CD4-positive, alpha-beta memory T cell (primary cell): Measurements from ENCODE around the gene CDK5RAP2. TPM values are rescaled to one million over a fixed set of nuclear protein-coding genes. Genes with fewer than 3 reads are reported as not detected.

ENCODE experiments used
- CTCF ChIA-PET: fragments of 350-600 bp; sonication (Branson Sonifier 250); formaldehyde crosslinking; loops from one replicate; lab custom pipeline; 2021; ENCODE audit warnings: inconsistent platforms; ENCODE audit not compliant: partially characterized antibody; lab: Charles Lee
- POLR2A ChIA-PET: fragments of 350-600 bp; sonication (Branson Sonifier 250); formaldehyde crosslinking; loops from one replicate; lab custom pipeline; 2021; ENCODE audit not compliant: partially characterized antibody; lab: Charles Lee
- DNase-seq, 5 donors: peaks; one replicate each; pipeline versions ENCODE4 v3.0.0 to v3.0.0-alpha.2; 2020 to 2022; ENCODE audit warnings: mixed read lengths in 1 of 5
- H3K27ac ChIP-seq: one replicate; pipeline ENCODE4 v1.7.0; 2013; ENCODE audit warnings: low read depth, low read length
- H3K27me3 ChIP-seq: 2 replicates; pipeline ENCODE4 v1.7.0; 2013; ENCODE audit warnings: mild to moderate bottlenecking, low read length, moderate library complexity; ENCODE audit not compliant: insufficient read depth
- H3K36me3 ChIP-seq: 2 replicates; pipeline ENCODE4 v1.7.0; 2013; ENCODE audit warnings: mild to moderate bottlenecking, low read length, moderate library complexity; ENCODE audit not compliant: insufficient read depth
- H3K4me1 ChIP-seq: 2 replicates; pipeline ENCODE4 v1.7.0; 2013; ENCODE audit warnings: mild to moderate bottlenecking, low read length, moderate library complexity; ENCODE audit not compliant: insufficient read depth
- H3K4me3 ChIP-seq, 2 donors: one replicate each; pipeline ENCODE4 v1.7.0; 2013; ENCODE audit warnings: low read length in 2 of 2, mild to moderate bottlenecking in 1 of 2
- H3K9me3 ChIP-seq, 2 donors: one replicate each; pipeline ENCODE4 v1.7.0; 2013; ENCODE audit warnings: low read length in 2 of 2, control low read depth in 1 of 2; ENCODE audit not compliant: control insufficient read depth in 1 of 2
- H3K27ac Mint-ChIP-seq, 7 donors: one replicate each; pipeline ENCODE4 v1.8.0; 2020 to 2021; ENCODE audit warnings: mixed read lengths in 7 of 7, mild to moderate bottlenecking in 6 of 7, inconsistent platforms in 3 of 7, moderate library complexity in 3 of 7
- H3K27me3 Mint-ChIP-seq, 2 donors: one replicate each; pipeline ENCODE4 v1.8.0; 2020 to 2021; ENCODE audit warnings: mixed read lengths in 2 of 2
- H3K36me3 Mint-ChIP-seq, 2 donors: one replicate each; pipeline ENCODE4 v1.8.0; 2020 to 2021; ENCODE audit warnings: mixed read lengths in 2 of 2, inconsistent platforms in 1 of 2, mild to moderate bottlenecking in 1 of 2
- H3K4me1 Mint-ChIP-seq, 4 donors: one replicate each; pipeline ENCODE4 v1.8.0; 2020 to 2021; ENCODE audit warnings: mixed read lengths in 4 of 4, mild to moderate bottlenecking in 1 of 4
- H3K4me3 Mint-ChIP-seq, 8 donors: one replicate each; pipeline ENCODE4 v1.8.0; 2020 to 2021; ENCODE audit warnings: mixed read lengths in 8 of 8, mild to moderate bottlenecking in 7 of 8, moderate library complexity in 6 of 8, inconsistent platforms in 3 of 8
- H3K9me3 Mint-ChIP-seq, 8 donors: one replicate each; pipeline ENCODE4 v1.8.0; 2020 to 2021; ENCODE audit warnings: mixed read lengths in 8 of 8, mild to moderate bottlenecking in 5 of 8, inconsistent platforms in 3 of 8, moderate library complexity in 1 of 8
- intact Hi-C: fragments of 100-400 bp; cut with micrococcal nuclease; formaldehyde crosslinking; loops from one replicate; pipeline ENCODE4 v1.15.1; 2023
- polyA plus RNA-seq, 2 donors: library from polyadenylated mRNA; unstranded; fragments of 300-500 nt; fragmentation: Illumina TruSeq; gene quantifications; one replicate each; pipeline ENCODE4 v1.2.3, GENCODE V29; 2021
- total RNA-seq, 2 experiments: library from RNA; stranded (reverse); gene quantifications; one replicate each; pipeline ENCODE4 v1.2.3, GENCODE V29; 2021

CDK5RAP2 gene
- total and polyA plus RNA-seq, 4 experiments from 2014 or later, result 3.9 to 102 (median 59.4) TPM

DNA sequence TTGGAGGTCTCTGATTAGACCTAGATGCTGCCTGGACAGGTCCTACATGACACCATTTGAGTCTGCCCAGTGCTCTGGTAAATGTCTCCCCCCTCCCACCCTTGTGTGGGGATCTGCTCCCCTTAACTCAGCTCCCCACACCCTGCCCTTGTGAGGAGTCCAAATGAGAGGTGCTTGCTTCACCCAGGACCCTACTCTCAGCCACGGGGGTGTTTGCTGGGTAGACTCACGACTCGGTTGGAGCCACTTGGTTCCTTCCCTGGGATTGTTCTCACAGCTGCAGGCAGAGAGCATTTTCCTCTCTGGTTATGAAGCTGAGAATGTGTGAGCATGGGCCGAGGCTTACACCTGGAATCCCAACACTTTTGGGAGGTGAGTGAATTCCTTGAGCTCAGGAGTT lies 204.7 kb downstream of the CDK5RAP2 start:
- Mint-ChIP-seq H3K4me1 (no peaks in the 10 kb centered on the region), H3K27ac (no peak overlapping the region), H3K27me3 (no peaks in the 10 kb centered on the region), H3K36me3 (peaks cover 9 to 30% of the 10 kb centered on the region in 2 donors), H3K4me3 (no peak overlapping the region), H3K9me3 (peaks cover 0 to 28% (median 11%) of the 10 kb centered on the region in 8 donors)
- Histone ChIP-seq H3K27me3 (no peaks in the 10 kb centered on the region), H3K27ac (no peak overlapping the region), H3K4me3 (no peak overlapping the region), H3K4me1 (no peaks in the 10 kb centered on the region), H3K36me3 (no peaks in the 10 kb centered on the region), H3K9me3 (no peaks in the 10 kb centered on the region)
- POLR2A ChIA-PET, result no interaction called here
- DNase-seq, result no peak
- CTCF ChIA-PET, result no interaction called here
- intact Hi-C loops, result no loop called here

DNA sequence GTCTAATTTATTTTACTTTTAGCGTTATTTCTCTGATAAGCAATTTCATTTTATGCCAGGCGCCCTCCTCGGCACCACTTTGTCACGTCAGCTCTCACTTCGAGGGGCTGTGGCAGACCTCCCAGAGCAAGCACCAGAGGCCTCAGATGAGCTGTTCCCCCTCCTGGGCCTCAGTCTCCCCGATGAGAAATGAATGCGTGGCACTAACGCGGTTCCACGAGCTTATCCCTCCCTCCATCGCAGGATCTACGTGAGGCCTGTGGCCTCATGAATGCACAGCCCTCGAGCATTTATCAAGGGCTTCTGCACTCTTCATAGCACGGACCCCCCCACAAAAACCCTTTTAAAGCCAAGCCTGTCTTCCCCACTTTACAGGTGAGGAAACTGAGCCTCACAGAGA lies 205.2 kb downstream of the CDK5RAP2 start:
- no peak for DNase-seq
- H3K4me1 Mint-ChIP-seq, result no peaks in the 10 kb centered on the region
- CTCF ChIA-PET, result no interaction called here
- intact Hi-C loops, result no loop called here
- H3K9me3 ChIP-seq, result no peaks in the 10 kb centered on the region
- H3K4me3 Mint-ChIP-seq, result no peak overlapping the region
- peaks cover 4 to 26% of the 10 kb centered on the region in 2 donors for H3K36me3 Mint-ChIP-seq
- no peak overlapping the region for H3K4me3 ChIP-seq
- no peaks in the 10 kb centered on the region for H3K4me1 ChIP-seq
- no peak overlapping the region for H3K27ac Mint-ChIP-seq
- no peaks in the 10 kb centered on the region for H3K27me3 Mint-ChIP-seq
- POLR2A ChIA-PET, result no interaction called here
- H3K36me3 ChIP-seq, result no peaks in the 10 kb centered on the region
- H3K9me3 Mint-ChIP-seq, result peaks cover 0 to 28% (median 8%) of the 10 kb centered on the region in 8 donors
- no peaks in the 10 kb centered on the region for H3K27me3 ChIP-seq
- no peak overlapping the region for H3K27ac ChIP-seq

DNA sequence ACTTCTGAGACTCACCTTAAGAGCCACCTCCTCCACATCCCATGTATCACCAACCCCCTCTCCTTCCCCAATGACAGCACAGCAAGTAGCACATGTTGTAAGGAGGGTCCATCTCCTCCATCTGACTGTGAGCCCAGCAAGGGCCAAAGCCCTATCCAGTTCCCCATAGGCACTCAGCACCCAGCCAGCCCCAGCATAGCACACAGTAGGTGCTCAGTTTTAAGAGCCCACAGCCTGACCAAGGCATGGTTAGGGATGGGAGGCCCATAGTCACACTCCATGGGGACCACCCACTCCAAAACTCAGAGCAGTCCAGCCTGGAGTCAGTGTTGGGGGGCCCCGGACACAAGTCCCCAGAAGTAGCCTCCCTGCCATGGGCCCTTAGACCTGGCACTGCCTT lies 205.7 kb downstream of the CDK5RAP2 start:
- Mint-ChIP-seq H3K27me3 (no peaks in the 10 kb centered on the region), H3K9me3 (peaks cover 0 to 26% (median 5%) of the 10 kb centered on the region in 8 donors), H3K36me3 (peaks cover 4 to 23% of the 10 kb centered on the region in 2 donors), H3K4me1 (no peaks in the 10 kb centered on the region), H3K4me3 (peak overlapping the region in 1 of 8 donors; percentile 16), H3K27ac (no peak overlapping the region)
- CTCF ChIA-PET, result no interaction called here
- H3K36me3 ChIP-seq, result no peaks in the 10 kb centered on the region
- POLR2A ChIA-PET, result no interaction called here
- no peak overlapping the region for H3K4me3 ChIP-seq
- H3K4me1 ChIP-seq, result no peaks in the 10 kb centered on the region
- DNase-seq, result no peak
- no peak overlapping the region for H3K27ac ChIP-seq
- H3K9me3 ChIP-seq, result no peaks in the 10 kb centered on the region
- intact Hi-C loops, result no loop called here
- no peaks in the 10 kb centered on the region for H3K27me3 ChIP-seq

DNA sequence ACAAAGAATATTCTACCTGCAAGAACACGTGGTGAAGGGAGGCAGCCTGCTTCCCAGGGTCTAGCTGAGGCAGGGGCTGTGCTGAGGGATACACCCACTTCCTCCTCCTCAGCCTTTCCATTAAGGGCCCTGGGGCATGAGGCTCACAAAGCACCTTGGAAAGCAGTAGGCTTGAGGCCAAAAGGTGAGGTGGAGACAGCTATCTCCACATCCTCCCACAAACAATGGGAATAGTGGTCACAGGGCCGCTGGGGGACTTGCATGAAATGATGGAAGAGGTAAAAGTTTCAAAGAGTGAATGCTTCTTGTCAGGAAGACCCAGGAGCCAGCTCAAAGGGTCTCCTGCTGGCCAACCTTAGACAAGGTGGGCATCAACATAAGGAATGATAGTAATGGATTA lies 207.9 kb downstream of the CDK5RAP2 start:
- Mint-ChIP-seq H3K36me3 (peaks cover 4 to 6% of the 10 kb centered on the region in 2 donors), H3K4me1 (no peaks in the 10 kb centered on the region), H3K9me3 (peaks cover 0 to 8% (median 0%) of the 10 kb centered on the region in 8 donors), H3K4me3 (no peak overlapping the region), H3K27me3 (no peaks in the 10 kb centered on the region), H3K27ac (no peak overlapping the region)
- Histone ChIP-seq H3K4me3 (no peak overlapping the region), H3K27ac (no peak overlapping the region), H3K27me3 (no peaks in the 10 kb centered on the region), H3K36me3 (no peaks in the 10 kb centered on the region), H3K4me1 (no peaks in the 10 kb centered on the region), H3K9me3 (no peaks in the 10 kb centered on the region)
- no peak for DNase-seq
- ChIA-PET CTCF (no interaction called here), POLR2A (no interaction called here)
- intact Hi-C loops, result no loop called here

DNA sequence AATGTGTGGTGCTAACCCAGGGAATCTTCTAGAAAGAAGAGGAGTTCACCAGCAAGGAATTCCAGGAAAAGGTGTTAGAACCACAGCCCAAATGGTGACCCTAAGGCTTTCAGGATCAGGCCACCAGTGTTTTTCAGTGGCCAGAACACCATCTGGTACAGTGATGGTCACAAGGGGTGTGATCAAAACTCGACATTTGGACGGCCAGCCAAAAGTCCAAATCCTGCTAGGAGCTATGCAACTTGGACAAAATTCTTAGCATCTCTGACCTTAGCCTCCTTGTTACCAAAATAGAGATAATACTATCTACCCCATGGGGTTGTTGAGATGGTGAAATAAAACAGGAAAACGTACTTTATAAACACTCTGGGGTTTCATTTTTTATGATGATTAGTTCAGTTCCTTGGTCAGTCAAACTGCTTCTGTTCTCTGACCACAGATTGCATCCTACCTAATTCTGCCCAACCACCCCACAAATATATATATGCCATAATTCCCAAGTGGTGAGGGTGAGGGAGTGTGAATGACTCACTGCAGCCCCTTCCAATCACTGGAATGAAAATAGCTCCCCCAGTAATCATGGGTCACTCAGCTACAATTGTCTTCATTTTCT lies 210.3 kb downstream of the CDK5RAP2 start:
- Histone ChIP-seq H3K36me3 (no peaks in the 10 kb centered on the region), H3K27ac (no peak overlapping the region), H3K4me3 (no peak overlapping the region), H3K4me1 (no peaks in the 10 kb centered on the region), H3K27me3 (no peaks in the 10 kb centered on the region), H3K9me3 (no peaks in the 10 kb centered on the region)
- H3K4me1 Mint-ChIP-seq, result no peaks in the 10 kb centered on the region
- H3K27me3 Mint-ChIP-seq, result no peaks in the 10 kb centered on the region
- DNase-seq, result no peak
- ChIA-PET POLR2A (no interaction called here), CTCF (no interaction called here)
- intact Hi-C loops, result no loop called here
- H3K36me3 Mint-ChIP-seq, result peaks cover 2 to 13% of the 10 kb centered on the region in 2 donors
- H3K4me3 Mint-ChIP-seq, result no peak overlapping the region
- no peak overlapping the region for H3K27ac Mint-ChIP-seq
- H3K9me3 Mint-ChIP-seq, result peaks cover 0 to 3% (median 0%) of the 10 kb centered on the region in 8 donors

DNA sequence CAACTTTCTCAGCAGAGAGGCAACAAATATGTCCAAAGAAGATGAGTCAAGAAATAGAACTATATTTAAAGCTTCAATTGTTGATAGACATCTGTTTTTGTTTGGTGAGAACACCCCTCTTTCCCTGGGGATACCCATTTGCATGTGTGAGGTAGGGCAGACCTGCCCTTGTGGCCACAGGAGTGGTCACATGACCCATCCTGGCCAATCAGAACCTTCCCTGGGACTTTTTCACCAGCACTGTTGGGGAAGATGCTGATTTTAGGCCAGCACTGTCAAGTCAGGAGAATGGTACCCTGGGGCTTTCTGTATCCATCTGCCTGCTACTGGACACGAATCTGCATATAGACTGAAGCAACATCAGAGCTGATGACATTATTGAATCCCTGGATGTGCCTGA lies 211.2 kb downstream of the CDK5RAP2 start:
- intact Hi-C loops, result no loop called here
- POLR2A ChIA-PET, result no interaction called here
- H3K27me3 ChIP-seq, result no peaks in the 10 kb centered on the region
- H3K4me1 Mint-ChIP-seq, result no peaks in the 10 kb centered on the region
- H3K36me3 ChIP-seq, result no peaks in the 10 kb centered on the region
- no peaks in the 10 kb centered on the region for H3K4me1 ChIP-seq
- H3K4me3 ChIP-seq, result no peak overlapping the region
- H3K27me3 Mint-ChIP-seq, result no peaks in the 10 kb centered on the region
- H3K9me3 ChIP-seq, result no peaks in the 10 kb centered on the region
- H3K36me3 Mint-ChIP-seq, result peaks cover 2 to 13% of the 10 kb centered on the region in 2 donors
- H3K27ac ChIP-seq, result no peak overlapping the region
- no peak overlapping the region for H3K27ac Mint-ChIP-seq
- no peak for DNase-seq
- H3K4me3 Mint-ChIP-seq, result no peak overlapping the region
- CTCF ChIA-PET, result no interaction called here
- H3K9me3 Mint-ChIP-seq, result peaks cover 0 to 3% (median 0%) of the 10 kb centered on the region in 8 donors

DNA sequence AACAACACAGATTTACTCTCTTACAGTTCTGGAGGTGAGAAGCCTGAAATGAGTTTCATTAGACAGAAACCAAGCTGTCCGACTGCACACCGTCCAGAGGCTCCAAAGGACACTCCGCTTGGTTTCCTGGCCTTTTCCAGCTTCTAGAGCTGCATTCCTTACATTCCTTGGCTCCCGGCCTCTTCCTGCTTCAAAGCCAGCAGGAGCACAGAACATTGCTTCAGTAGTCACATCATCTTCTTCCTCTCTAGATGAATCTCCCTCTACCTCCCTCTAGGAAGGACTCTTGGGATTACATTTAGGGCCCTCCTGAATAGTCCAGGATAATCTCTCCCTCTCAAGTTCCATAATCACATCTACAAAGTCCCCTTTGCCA lies 213.3 kb downstream of the CDK5RAP2 start:
- H3K27me3 Mint-ChIP-seq, result no peaks in the 10 kb centered on the region
- peaks cover 0 to 3% (median 0%) of the 10 kb centered on the region in 8 donors for H3K9me3 Mint-ChIP-seq
- ChIA-PET POLR2A (no interaction called here), CTCF (no interaction called here)
- H3K27ac ChIP-seq, result no peak overlapping the region
- H3K9me3 ChIP-seq, result no peaks in the 10 kb centered on the region
- intact Hi-C loops, result no loop called here
- H3K27ac Mint-ChIP-seq, result no peak overlapping the region
- DNase-seq, result no peak
- H3K4me1 Mint-ChIP-seq, result no peaks in the 10 kb centered on the region
- H3K4me1 ChIP-seq, result no peaks in the 10 kb centered on the region
- H3K4me3 ChIP-seq, result no peak overlapping the region
- no peak overlapping the region for H3K4me3 Mint-ChIP-seq
- H3K27me3 ChIP-seq, result no peaks in the 10 kb centered on the region
- H3K36me3 ChIP-seq, result no peaks in the 10 kb centered on the region
- H3K36me3 Mint-ChIP-seq, result peaks cover 2 to 7% of the 10 kb centered on the region in 2 donors
